KBM-7 (cell line): ENCODE measurements around the gene KIAA1328.
"Not testable (repeated sequence)": the region's sequence is repeated elsewhere in the genome, so short reads cannot be mapped to it uniquely, and the experiment has no call there.

Source experiments
- DNase-seq: peaks from one replicate; pipeline ENCODE4 v3.0.0-alpha.2; 2015
- in situ Hi-C: fragments of 300-500 bp; cut with MboI; formaldehyde crosslinking; loops from 2 replicates; pipeline ENCODE4 v1.14.3; 2020; ENCODE audit warnings: low sequenced_read_pairs, low pct_unique_long_range_greater_than_20kb, mixed read lengths

The KIAA1328 gene

DNA sequence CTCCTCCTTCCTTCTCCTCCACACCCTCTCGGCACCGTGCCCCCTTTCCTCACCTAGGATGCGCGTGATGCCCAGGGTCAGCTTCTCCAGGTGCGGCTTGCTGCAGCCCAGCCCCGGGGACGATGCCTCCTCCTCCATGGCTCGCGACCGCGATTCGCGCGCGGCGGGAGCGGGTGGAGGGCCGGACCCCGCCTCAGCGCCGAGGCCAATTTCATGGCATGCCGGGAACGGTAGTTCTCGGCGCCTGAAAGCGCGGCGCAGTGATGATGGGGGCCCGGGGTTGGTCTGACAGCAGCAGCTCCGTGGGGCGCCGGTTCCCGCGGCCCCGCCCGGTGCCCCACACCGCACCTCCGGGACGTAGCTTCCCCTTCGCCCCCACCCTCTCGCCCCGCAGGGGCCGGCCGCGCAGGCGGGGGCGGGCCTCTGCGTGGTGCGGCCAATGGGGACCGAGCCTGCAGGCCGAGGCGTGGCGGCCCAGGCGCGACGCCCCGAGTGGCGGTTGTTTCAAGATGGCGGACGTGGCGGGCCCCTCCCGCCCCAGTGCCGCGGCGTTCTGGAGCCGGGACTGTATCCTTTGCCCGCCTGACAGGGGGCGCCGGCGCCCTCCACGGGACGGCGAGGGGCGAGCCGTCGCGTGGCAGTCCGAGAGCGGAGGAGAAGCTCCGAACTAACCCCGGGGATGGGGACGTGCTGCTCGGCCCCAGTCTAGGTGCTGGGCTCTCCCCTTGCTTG is at the start of gene KIAA1328, which contains the start of gene TPGS2:
Gene KIAA1328, plus strand, starts transcription at position 498 of the 732 bp plus-strand sequence. Its CDS starts 12 bp downstream, at position 510.
Gene TPGS2, minus strand, starts transcription at position 373 of the 732 bp plus-strand sequence. Its CDS starts 235 bp downstream, at position 138.
- peak; percentile 95 for DNase-seq
- in situ Hi-C loops = no loop called here

- in situ Hi-C loops = no loop called here
- no peak for DNase-seq
These were observed 48.2 kb upstream of the KIAA1328 start for GRCh38 chr18:36780748-36781147.

GRCh38 chr18:36782710-36783109 is 46.2 kb upstream of the KIAA1328 start:
- in situ Hi-C loops = no loop called here
- no peak for DNase-seq

DNA sequence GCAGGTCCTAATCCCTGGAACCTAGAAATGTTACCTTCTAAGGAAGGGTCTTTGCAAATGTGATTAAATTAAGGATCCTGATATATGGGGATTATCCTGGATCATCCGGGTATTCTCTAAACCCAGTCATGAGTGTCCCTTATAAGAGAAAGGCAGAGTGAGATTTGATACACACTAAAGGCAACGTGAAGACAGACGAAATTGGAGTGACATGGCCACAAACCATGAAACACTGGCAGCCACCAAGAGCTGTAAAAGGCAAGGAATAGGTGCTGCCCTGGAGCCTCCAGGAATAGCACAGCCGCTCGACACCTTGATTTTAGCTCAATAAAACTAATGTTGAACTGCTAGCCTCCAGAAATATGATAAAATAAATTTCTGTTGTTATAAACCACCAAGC is 45.1 kb upstream of the KIAA1328 start:
- in situ Hi-C loops = no loop called here
- no peak for DNase-seq

GRCh38 chr18:36786686-36787085 is 42.2 kb upstream of the KIAA1328 start:
- DNase-seq = no peak
- in situ Hi-C loops = no loop called here

- in situ Hi-C loops = no loop called here
- DNase-seq = no peak
These were observed 36.2 kb upstream of the KIAA1328 start for GRCh38 chr18:36792634-36793283.

- no peak for DNase-seq
- in situ Hi-C loops = no loop called here
These were observed 30.0 kb upstream of the KIAA1328 start for GRCh38 chr18:36798738-36799473.

GRCh38 chr18:36805105-36805504 is 23.8 kb upstream of the KIAA1328 start:
- no peak for DNase-seq

DNA sequence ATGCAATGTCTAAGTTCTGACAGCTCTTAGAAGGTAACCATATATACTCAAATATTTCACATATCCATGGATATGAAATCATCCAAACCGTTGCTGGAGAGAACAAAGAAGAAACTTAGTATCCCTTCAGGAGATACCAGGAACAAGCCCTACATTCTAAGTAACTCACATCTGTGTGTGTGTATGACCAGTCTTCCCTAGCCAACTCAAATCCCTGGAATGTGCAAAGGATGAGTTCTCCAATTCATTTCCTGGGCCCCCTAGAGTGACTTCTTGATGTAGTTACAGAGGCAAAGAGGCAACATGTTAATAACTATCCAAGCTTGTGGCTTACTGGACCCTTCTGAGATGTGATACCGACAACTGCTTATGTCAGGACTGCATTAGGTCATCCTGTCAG is 20.2 kb upstream of the KIAA1328 start:
- no peak for DNase-seq
- in situ Hi-C loops = no loop called here

More at GRCh38 chr18:36805105-36805504, 23.8 kb upstream of the KIAA1328 start:
- in situ Hi-C loops = no loop called here

DNA sequence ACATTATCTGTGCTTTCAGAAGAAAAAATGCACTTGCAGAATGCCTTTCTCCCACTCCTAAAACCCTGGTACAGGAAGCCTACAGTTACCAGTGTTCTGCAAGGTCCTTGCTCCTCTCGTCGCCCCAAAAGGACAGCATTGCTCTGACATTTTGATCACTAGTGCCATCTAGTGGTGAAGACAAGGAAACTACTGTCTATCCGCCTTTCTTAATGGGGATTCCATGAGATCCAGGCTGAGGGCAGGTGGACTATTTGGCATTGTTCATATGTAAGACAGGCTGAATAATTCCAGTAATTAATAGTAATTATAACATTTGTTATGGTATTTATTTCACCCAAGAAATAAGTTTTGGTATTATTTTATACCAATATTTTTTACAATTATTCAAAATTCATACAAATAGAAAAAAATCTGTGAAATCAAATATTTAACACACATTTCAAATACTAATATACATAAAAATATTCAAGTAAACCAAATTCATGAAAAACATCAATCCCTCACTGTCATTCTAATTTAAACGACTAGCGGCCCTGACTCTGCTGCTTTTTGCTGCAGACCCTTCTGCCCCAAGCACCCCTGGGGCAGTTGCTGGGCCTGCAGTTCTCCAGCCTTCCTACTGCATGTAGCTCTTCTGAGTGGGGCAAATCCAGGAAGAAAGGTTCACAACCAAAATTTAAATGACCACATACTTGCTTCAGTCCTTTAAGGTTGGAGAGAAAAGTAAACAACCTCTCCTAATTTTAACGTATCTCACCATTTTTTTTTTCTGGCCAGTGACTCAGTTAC is 19.1 kb upstream of the KIAA1328 start:
- in situ Hi-C loops = no loop called here

DNA sequence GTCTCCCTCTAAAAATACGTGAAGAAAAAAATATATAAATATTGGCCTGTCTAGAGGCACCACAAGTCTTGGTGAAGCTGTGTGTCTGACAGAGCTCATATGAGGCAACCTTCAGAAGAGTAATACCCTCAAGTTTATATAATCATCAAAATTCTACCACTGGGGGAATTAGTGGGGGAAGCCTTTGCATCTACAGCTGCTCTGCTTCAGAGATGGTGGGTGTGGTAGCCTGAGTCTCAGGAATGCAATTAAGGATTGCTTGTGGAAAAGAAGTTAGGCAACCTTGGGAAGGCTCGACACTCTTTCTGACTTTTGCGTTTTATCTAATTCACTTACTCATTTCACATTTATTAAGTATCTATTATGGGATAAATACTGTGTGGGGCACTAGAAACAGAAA is 17.5 kb upstream of the KIAA1328 start:
- in situ Hi-C loops = no loop called here
- no peak for DNase-seq

More for the DNA sequence above, 19.1 kb upstream of the KIAA1328 start:
- peak; percentile 47 for DNase-seq

GRCh38 chr18:36811955-36812354 is 17.0 kb upstream of the KIAA1328 start:
- in situ Hi-C loops = no loop called here
- DNase-seq = no peak

DNA sequence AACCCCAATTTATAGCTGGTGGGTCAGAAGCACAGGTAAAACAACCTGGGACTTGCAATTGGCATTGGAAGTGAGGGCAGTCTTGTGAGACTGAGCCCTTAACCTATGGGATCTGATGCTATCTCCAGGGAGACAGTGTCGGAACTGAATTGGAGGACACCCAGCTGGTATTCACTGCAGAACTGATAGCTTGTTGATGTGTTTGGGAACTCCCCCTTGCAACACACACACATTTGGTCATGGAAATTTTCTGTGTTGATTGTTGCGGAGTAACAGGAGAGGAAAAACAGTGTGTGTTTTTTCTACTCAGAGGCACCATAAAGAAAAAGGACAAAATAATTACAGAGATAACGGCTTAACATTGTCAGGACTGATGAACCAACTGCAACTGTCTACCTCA is 16.2 kb upstream of the KIAA1328 start:
- in situ Hi-C loops = no loop called here
- DNase-seq = no peak

DNA sequence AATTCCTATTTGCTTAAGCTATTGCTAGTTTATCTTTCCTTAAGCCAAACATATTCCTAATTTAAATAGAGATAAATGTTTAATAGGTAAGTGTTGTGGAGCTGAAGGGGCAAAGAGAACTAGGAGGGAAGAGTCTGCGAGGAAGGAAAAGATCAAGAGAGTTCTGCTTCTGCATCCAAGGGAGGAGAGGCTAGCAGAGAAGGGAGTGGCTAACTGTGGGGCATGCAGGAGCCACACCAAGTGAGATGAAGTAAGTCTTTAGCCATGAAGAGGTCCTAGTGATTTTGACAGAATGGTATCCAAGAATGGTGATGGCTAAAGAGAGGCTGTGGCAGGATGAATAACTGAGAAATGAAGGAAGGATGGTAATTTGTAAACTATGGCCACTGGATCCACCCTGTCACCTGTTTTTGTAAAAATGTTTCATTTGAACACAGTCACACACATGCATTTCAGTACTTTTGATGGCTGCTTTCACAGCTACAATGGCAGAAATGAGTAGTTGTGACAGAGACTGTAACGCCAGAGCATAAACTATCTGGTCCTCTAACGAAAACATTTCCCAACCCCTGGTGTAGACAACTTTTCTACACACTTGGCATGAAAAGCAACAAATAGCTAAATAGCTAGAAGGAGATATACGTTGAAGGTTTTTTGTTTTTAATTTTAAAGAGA is 15.7 kb upstream of the KIAA1328 start:
- in situ Hi-C loops = no loop called here
- no peak for DNase-seq

GRCh38 chr18:36813824-36814223 is 15.1 kb upstream of the KIAA1328 start:
- in situ Hi-C loops = no loop called here

GRCh38 chr18:36814994-36815393 is 13.9 kb upstream of the KIAA1328 start:
- no peak for DNase-seq
- in situ Hi-C loops = no loop called here

More at GRCh38 chr18:36813824-36814223, 15.1 kb upstream of the KIAA1328 start:
- DNase-seq = no peak

DNA sequence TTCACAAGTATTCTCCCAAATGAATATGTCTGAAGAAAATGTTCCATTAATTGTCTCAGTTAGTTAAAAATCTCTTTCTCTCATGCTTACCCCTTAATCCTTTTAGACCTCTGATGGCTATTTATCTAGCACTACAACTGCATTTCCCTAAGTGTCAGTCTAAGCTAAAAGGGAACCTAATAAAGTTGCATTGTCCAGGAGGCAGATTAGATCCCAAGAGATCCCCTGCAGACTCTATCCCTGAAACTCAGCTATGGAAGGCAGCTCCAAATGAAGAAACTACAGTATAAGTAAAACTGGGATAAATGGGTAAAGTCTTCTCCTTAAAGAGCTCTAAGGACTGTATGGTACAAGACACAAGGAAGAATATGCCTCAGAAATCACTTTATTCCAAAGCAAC is 12.8 kb upstream of the KIAA1328 start:
- in situ Hi-C loops, DNase-seq: not testable (repeated sequence)

DNA sequence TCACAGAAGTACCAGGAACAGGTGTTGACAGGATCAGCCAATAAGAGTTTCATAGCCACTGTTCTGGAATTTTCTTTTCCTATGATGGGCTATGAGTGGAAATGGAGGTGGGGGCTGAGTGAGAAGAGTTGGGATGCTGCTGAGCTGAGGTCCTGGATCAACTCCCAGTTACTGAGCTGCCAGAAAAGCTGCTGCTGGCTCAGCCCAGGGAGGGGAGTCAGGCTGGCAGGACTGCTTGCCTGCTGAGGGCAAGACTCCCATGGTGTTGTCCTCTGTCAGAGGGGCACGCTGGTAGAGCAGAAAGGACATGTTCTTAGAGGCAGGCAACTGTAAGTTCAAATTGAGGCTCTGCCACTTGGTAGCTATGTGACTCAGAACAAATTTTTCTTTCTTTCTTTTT is 11.9 kb upstream of the KIAA1328 start:
- no peak for DNase-seq
- in situ Hi-C loops = no loop called here

DNA sequence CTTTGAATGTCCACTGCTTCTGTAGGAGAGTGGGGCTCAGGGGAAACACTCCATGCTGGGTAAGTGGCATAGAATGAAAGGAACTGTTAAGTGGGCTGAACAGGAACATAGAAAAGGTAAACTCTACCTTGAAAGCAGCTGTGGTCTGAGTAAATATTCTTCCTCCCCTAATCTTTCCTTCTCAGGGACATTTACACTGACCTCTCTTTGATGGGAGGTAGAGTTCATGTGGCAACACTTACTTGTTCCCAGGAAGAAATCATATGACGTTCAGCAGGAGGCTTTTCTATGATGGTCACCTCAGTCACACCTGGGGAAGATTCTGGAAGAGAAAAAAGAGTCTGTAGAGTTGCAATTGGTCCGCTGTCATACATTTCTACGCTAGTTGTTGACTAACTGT is 10.3 kb upstream of the KIAA1328 start:
- no peak for DNase-seq
- in situ Hi-C loops = no loop called here
